ENCODE results near the gene VAX1.
"Not testable (repeated sequence)": the region's sequence is repeated elsewhere in the genome, so short reads cannot be mapped to it uniquely, and the experiment has no call there.

GRCh38 chr10:117126645-117127044 is 11.4 kb downstream of the VAX1 start:
- not testable (repeated sequence) for TF ChIP-seq POLR2AphosphoS5, CTCF, POLR2A (IDR thresholded peaks at IDR 0.05)

Data from prostate gland (tissue), 2 donors.